Activated naive CD4-positive, alpha-beta T cell treated with anti-CD3 and anti-CD28 coated beads, Interleukin-2, amount 50 U/mL, for 24 hours (primary cell): ENCODE results near the gene ARID2.

Experiments used
- H3K27ac Mint-ChIP-seq: one replicate; pipeline ENCODE4 v1.8.0; 2021; ENCODE audit warnings: mild to moderate bottlenecking, mixed read lengths
- H3K27me3 Mint-ChIP-seq: one replicate; pipeline ENCODE4 v1.8.0; 2021; ENCODE audit warnings: mixed read lengths
- H3K36me3 Mint-ChIP-seq: one replicate; pipeline ENCODE4 v1.8.0; 2021; ENCODE audit warnings: mixed read lengths
- H3K4me1 Mint-ChIP-seq: one replicate; pipeline ENCODE4 v1.8.0; 2021; ENCODE audit warnings: mixed read lengths
- H3K4me3 Mint-ChIP-seq: one replicate; pipeline ENCODE4 v1.8.0; 2021; ENCODE audit warnings: mild to moderate bottlenecking, mixed read lengths
- H3K9me3 Mint-ChIP-seq: one replicate; pipeline ENCODE4 v1.8.0; 2021; ENCODE audit warnings: mixed read lengths

The ARID2 gene

GRCh38 chr12:45774508-45775162, 45.1 kb downstream of the ARID2 start:
- Mint-ChIP-seq H3K9me3 (peaks cover under 1% of the 10 kb centered on the region), H3K4me3 (no peak overlapping the region), H3K36me3 (peaks cover 3% of the 10 kb centered on the region), H3K27ac (no peak overlapping the region), H3K27me3 (no peaks in the 10 kb centered on the region), H3K4me1 (peaks cover 58% of the 10 kb centered on the region)

- H3K4me1 Mint-ChIP-seq, result peaks cover 59% of the 10 kb centered on the region
- H3K9me3 Mint-ChIP-seq, result no peaks in the 10 kb centered on the region
- H3K27me3 Mint-ChIP-seq, result no peaks in the 10 kb centered on the region
- H3K4me3 Mint-ChIP-seq, result no peak overlapping the region
- peaks cover 3% of the 10 kb centered on the region for H3K36me3 Mint-ChIP-seq
- H3K27ac Mint-ChIP-seq, result no peak overlapping the region
These were observed 46.0 kb downstream of the ARID2 start for GRCh38 chr12:45775465-45775864.

- Mint-ChIP-seq H3K4me1 (peaks cover 55% of the 10 kb centered on the region), H3K36me3 (peaks cover 3% of the 10 kb centered on the region), H3K27me3 (no peaks in the 10 kb centered on the region), H3K27ac (no peak overlapping the region), H3K9me3 (no peaks in the 10 kb centered on the region), H3K4me3 (no peak overlapping the region)
These were observed 46.5 kb downstream of the ARID2 start for GRCh38 chr12:45775964-45776363.

- H3K27me3 Mint-ChIP-seq, result no peaks in the 10 kb centered on the region
- H3K27ac Mint-ChIP-seq, result no peak overlapping the region
- no peak overlapping the region for H3K4me3 Mint-ChIP-seq
- peaks cover 3% of the 10 kb centered on the region for H3K36me3 Mint-ChIP-seq
- peaks cover 34% of the 10 kb centered on the region for H3K4me1 Mint-ChIP-seq
- H3K9me3 Mint-ChIP-seq, result no peaks in the 10 kb centered on the region
These were observed 50.4 kb downstream of the ARID2 start for GRCh38 chr12:45779936-45780335.

GRCh38 chr12:45781080-45781479, 51.6 kb downstream of the ARID2 start:
- no peaks in the 10 kb centered on the region for H3K9me3 Mint-ChIP-seq
- peaks cover 31% of the 10 kb centered on the region for H3K4me1 Mint-ChIP-seq
- H3K27me3 Mint-ChIP-seq, result no peaks in the 10 kb centered on the region
- no peak overlapping the region for H3K4me3 Mint-ChIP-seq
- peaks cover 3% of the 10 kb centered on the region for H3K36me3 Mint-ChIP-seq
- no peak overlapping the region for H3K27ac Mint-ChIP-seq

GRCh38 chr12:45785315-45785714, 55.8 kb downstream of the ARID2 start:
- H3K4me3 Mint-ChIP-seq, result no peak overlapping the region
- no peaks in the 10 kb centered on the region for H3K9me3 Mint-ChIP-seq
- H3K27ac Mint-ChIP-seq, result no peak overlapping the region
- H3K36me3 Mint-ChIP-seq, result no peaks in the 10 kb centered on the region
- H3K27me3 Mint-ChIP-seq, result no peaks in the 10 kb centered on the region
- H3K4me1 Mint-ChIP-seq, result peaks cover 41% of the 10 kb centered on the region

GRCh38 chr12:45789025-45789424, 59.5 kb downstream of the ARID2 start:
- Mint-ChIP-seq H3K36me3 (peaks cover 3% of the 10 kb centered on the region), H3K4me1 (peaks cover 54% of the 10 kb centered on the region), H3K27ac (no peak overlapping the region), H3K4me3 (no peak overlapping the region), H3K9me3 (no peaks in the 10 kb centered on the region), H3K27me3 (no peaks in the 10 kb centered on the region)

- H3K36me3 Mint-ChIP-seq, result peaks cover 11% of the 10 kb centered on the region
- H3K4me3 Mint-ChIP-seq, result no peak overlapping the region
- peaks cover 43% of the 10 kb centered on the region for H3K4me1 Mint-ChIP-seq
- no peaks in the 10 kb centered on the region for H3K9me3 Mint-ChIP-seq
- H3K27ac Mint-ChIP-seq, result no peak overlapping the region
- no peaks in the 10 kb centered on the region for H3K27me3 Mint-ChIP-seq
These were observed 64.9 kb downstream of the ARID2 start for GRCh38 chr12:45794422-45794821.

- Mint-ChIP-seq H3K4me3 (peak overlapping the region; percentile 44), H3K36me3 (peaks cover 13% of the 10 kb centered on the region), H3K9me3 (no peaks in the 10 kb centered on the region), H3K27ac (peak overlapping the region; percentile 38), H3K4me1 (peaks cover 61% of the 10 kb centered on the region), H3K27me3 (no peaks in the 10 kb centered on the region)
These were observed 72.1 kb downstream of the ARID2 start for GRCh38 chr12:45801625-45802024.

GRCh38 chr12:45803111-45803510, 73.6 kb downstream of the ARID2 start:
- Mint-ChIP-seq H3K27ac (peak overlapping the region; percentile 3), H3K27me3 (no peaks in the 10 kb centered on the region), H3K4me3 (peak overlapping the region; percentile 12)

GRCh38 chr12:45816652-45817051, 87.1 kb downstream of the ARID2 start:
- Mint-ChIP-seq H3K36me3 (peaks cover 9% of the 10 kb centered on the region), H3K4me1 (peaks cover 8% of the 10 kb centered on the region), H3K4me3 (no peak overlapping the region), H3K27me3 (no peaks in the 10 kb centered on the region), H3K27ac (no peak overlapping the region), H3K9me3 (no peaks in the 10 kb centered on the region)

More at GRCh38 chr12:45803111-45803510, 73.6 kb downstream of the ARID2 start:
- Mint-ChIP-seq H3K36me3 (peaks cover 15% of the 10 kb centered on the region), H3K4me1 (peaks cover 72% of the 10 kb centered on the region), H3K9me3 (no peaks in the 10 kb centered on the region)

- no peaks in the 10 kb centered on the region for H3K27me3 Mint-ChIP-seq
- peaks cover 24% of the 10 kb centered on the region for H3K4me1 Mint-ChIP-seq
- H3K27ac Mint-ChIP-seq, result no peak overlapping the region
- H3K36me3 Mint-ChIP-seq, result peaks cover 44% of the 10 kb centered on the region
- H3K4me3 Mint-ChIP-seq, result no peak overlapping the region
- peaks cover 10% of the 10 kb centered on the region for H3K9me3 Mint-ChIP-seq
These were observed 98.5 kb downstream of the ARID2 start for GRCh38 chr12:45827974-45828373.

GRCh38 chr12:45828402-45828801, 98.9 kb downstream of the ARID2 start:
- Mint-ChIP-seq H3K4me1 (peaks cover 22% of the 10 kb centered on the region), H3K36me3 (peaks cover 40% of the 10 kb centered on the region), H3K9me3 (peaks cover 7% of the 10 kb centered on the region), H3K27me3 (no peaks in the 10 kb centered on the region), H3K27ac (no peak overlapping the region), H3K4me3 (no peak overlapping the region)

- H3K9me3 Mint-ChIP-seq, result peaks cover 4% of the 10 kb centered on the region
- H3K4me1 Mint-ChIP-seq, result peaks cover 18% of the 10 kb centered on the region
- no peak overlapping the region for H3K4me3 Mint-ChIP-seq
- H3K27ac Mint-ChIP-seq, result no peak overlapping the region
- H3K36me3 Mint-ChIP-seq, result peaks cover 33% of the 10 kb centered on the region
- no peaks in the 10 kb centered on the region for H3K27me3 Mint-ChIP-seq
These were observed 102.1 kb downstream of the ARID2 start for GRCh38 chr12:45831590-45831989.

- Mint-ChIP-seq H3K4me1 (peaks cover 11% of the 10 kb centered on the region), H3K36me3 (peaks cover 26% of the 10 kb centered on the region), H3K27ac (no peak overlapping the region)
These were observed 103.9 kb downstream of the ARID2 start for GRCh38 chr12:45833401-45833800.

GRCh38 chr12:45834809-45835208, 105.3 kb downstream of the ARID2 start:
- Mint-ChIP-seq H3K36me3 (peaks cover 27% of the 10 kb centered on the region), H3K4me3 (no peak overlapping the region), H3K27me3 (no peaks in the 10 kb centered on the region), H3K9me3 (peaks cover 4% of the 10 kb centered on the region), H3K27ac (no peak overlapping the region), H3K4me1 (peaks cover 11% of the 10 kb centered on the region)

More at GRCh38 chr12:45833401-45833800, 103.9 kb downstream of the ARID2 start:
- no peaks in the 10 kb centered on the region for H3K27me3 Mint-ChIP-seq
- H3K4me3 Mint-ChIP-seq, result no peak overlapping the region
- peaks cover 4% of the 10 kb centered on the region for H3K9me3 Mint-ChIP-seq

GRCh38 chr12:45839917-45840316, 110.4 kb downstream of the ARID2 start:
- Mint-ChIP-seq H3K27ac (no peak overlapping the region), H3K4me1 (peaks cover 7% of the 10 kb centered on the region), H3K27me3 (no peaks in the 10 kb centered on the region), H3K4me3 (no peak overlapping the region), H3K9me3 (no peaks in the 10 kb centered on the region), H3K36me3 (peaks cover 17% of the 10 kb centered on the region)
